Hepatocyte (in vitro differentiated cells): ENCODE measurements around the gene ETHE1. TPM values are rescaled to one million over a fixed set of nuclear protein-coding genes. Genes with fewer than 3 reads are reported as not detected.

Source experiments
- DNase-seq: peaks from one replicate; pipeline ENCODE4 v3.0.0-alpha.2; 2016; ENCODE audit warnings: low spot score
- H2AFZ ChIP-seq: fragments of 200-600 bp; sonication (generic); 2 replicates; pipeline ENCODE4 v1.6.0; 2016; ENCODE audit warnings: antibody characterized with exemption, mild to moderate bottlenecking
- H3K27ac ChIP-seq: fragments of 200-600 bp; sonication (generic); 2 replicates; pipeline ENCODE4 v1.5.1; 2016; ENCODE audit warnings: mild to moderate bottlenecking
- H3K27me3 ChIP-seq: fragments of 200-600 bp; sonication (generic); 2 replicates; pipeline ENCODE4 v1.6.1; 2016
- H3K36me3 ChIP-seq: fragments of 200-600 bp; sonication (generic); replicated peaks from 2 replicates; pipeline ENCODE4 v1.5.1; 2016; ENCODE audit warnings: low read depth; ENCODE audit not compliant: insufficient read depth
- H3K4me1 ChIP-seq: fragments of 200-600 bp; sonication (generic); 2 replicates; pipeline ENCODE4 v1.5.1; 2016; ENCODE audit warnings: mild to moderate bottlenecking, moderate library complexity; ENCODE audit not compliant: insufficient read depth
- H3K4me2 ChIP-seq: fragments of 200-600 bp; sonication (generic); 2 replicates; pipeline ENCODE4 v1.6.0; 2016
- H3K4me3 ChIP-seq: fragments of 200-600 bp; sonication (generic); 2 replicates; pipeline ENCODE4 v1.5.1; 2016; ENCODE audit warnings: mild to moderate bottlenecking
- H3K79me2 ChIP-seq: fragments of 200-600 bp; sonication (generic); 2 replicates; pipeline ENCODE4 v1.6.0; 2017; ENCODE audit warnings: mild to moderate bottlenecking
- H3K9me2 ChIP-seq: fragments of 200-600 bp; sonication (generic); replicated peaks from 2 replicates; pipeline ENCODE4 v1.6.0; 2017; ENCODE audit warnings: mild to moderate bottlenecking; ENCODE audit not compliant: insufficient read depth
- H3K9me3 ChIP-seq: fragments of 200-600 bp; sonication (generic); 2 replicates; pipeline ENCODE4 v1.5.1; 2016; ENCODE audit warnings: low read depth, mild to moderate bottlenecking
- H4K20me1 ChIP-seq: fragments of 200-600 bp; sonication (generic); 2 replicates; pipeline ENCODE4 v1.6.0; 2016; ENCODE audit warnings: mild to moderate bottlenecking; ENCODE audit not compliant: insufficient read depth, poor library complexity, severe bottlenecking
- CTCF ChIP-seq: fragments of 200-600 bp; sonication (generic); IDR thresholded peaks from 2 replicates; pipeline ENCODE4 v1.5.1; 2016; ENCODE audit warnings: antibody characterized with exemption, mild to moderate bottlenecking; ENCODE audit not compliant: poor library complexity
- EZH2 ChIP-seq: fragments of 200-600 bp; sonication (generic); IDR thresholded peaks from 2 replicates; pipeline ENCODE4 v1.6.1; 2016; ENCODE audit warnings: antibody characterized with exemption, mild to moderate bottlenecking, borderline replicate concordance
- EZH2phosphoT487 ChIP-seq: fragments of 200-600 bp; sonication (generic); IDR thresholded peaks from one replicate; pipeline ENCODE4 v1.6.1; 2018; ENCODE audit warnings: antibody characterized with exemption, mild to moderate bottlenecking, low read depth, moderate library complexity; ENCODE audit not compliant: unreplicated experiment, severe bottlenecking
- WGBS: methylation state at CpG from one replicate; pipeline ENCODE4 v1.1.6; 2016; ENCODE audit warnings: low lambda C conversion rate; ENCODE audit errors: missing lambda C conversion rate; 5-methylcytosine and 5-hydroxymethylcytosine counted together
- polyA plus RNA-seq: library from polyadenylated mRNA; unstranded; fragments of >200 nt; fragmentation: Nextera tagmentation; extraction: Ambion mirVana; gene quantifications from 2 replicates; pipeline ENCODE4 v1.2.1, GENCODE V29; 2016
- total RNA-seq: library from RNA; depleted of rRNA; stranded (reverse); fragments of >200 nt; gene quantifications from 2 replicates; pipeline ENCODE4 v1.2.3, GENCODE V29; 2014

ETHE1 gene
- total and polyA plus RNA-seq, 2 experiments from 2014 or later, result 42.1 to 65.1 TPM

- Histone ChIP-seq H3K9me2 (no peaks in the 10 kb centered on the region), H3K4me2 (peak overlapping the region; percentile 85), H4K20me1 (no peaks in the 10 kb centered on the region), H3K4me3 (peak overlapping the region; percentile 25), H3K79me2 (no peaks in the 10 kb centered on the region), H2AFZ (peak overlapping the region; percentile 75), H3K36me3 (no peaks in the 10 kb centered on the region), H3K27ac (peak overlapping the region; percentile 84), H3K27me3 (no peaks in the 10 kb centered on the region), H3K4me1 (peaks cover 7% of the 10 kb centered on the region), H3K9me3 (no peaks in the 10 kb centered on the region)
- TF ChIP-seq EZH2, result no peak
- TF ChIP-seq CTCF, result no peak
- no peak for TF ChIP-seq EZH2phosphoT487
- 2% methylated on average over 33 of the region's 41 CpGs for WGBS
- peak; percentile 100 for DNase-seq
Observed at GRCh38 chr19:43533546-43534304, 6.7 kb upstream of the ETHE1 start.

- Histone ChIP-seq H3K9me3 (no peaks in the 10 kb centered on the region), H3K27me3 (no peaks in the 10 kb centered on the region), H2AFZ (peak within 1 kb of the TSS; percentile 75), H3K4me2 (peak within 1 kb of the TSS; percentile 85), H3K79me2 (no peaks in the 10 kb centered on the region), H4K20me1 (no peaks in the 10 kb centered on the region), H3K4me3 (peak within 1 kb of the TSS; percentile 25), H3K27ac (peak within 1 kb of the TSS; percentile 84), H3K4me1 (peaks cover 7% of the 10 kb centered on the region), H3K9me2 (no peaks in the 10 kb centered on the region), H3K36me3 (no peaks in the 10 kb centered on the region)
- DNase-seq, result peak; percentile 95
- no peak for TF ChIP-seq EZH2phosphoT487
- no peak for TF ChIP-seq EZH2
- TF ChIP-seq CTCF, result no peak
- under 1% methylated on average over 47 of the region's 47 CpGs for WGBS
Observed at GRCh38 chr19:43532962-43533545, 6.1 kb upstream of the ETHE1 start, which contains the start of gene ZNF575. Gene ZNF575 (plus strand): TSS chr19:43533188. CDS start chr19:43534423, 1,235 bp downstream.

- peak overlapping the region; percentile 75 for H2AFZ ChIP-seq
- WGBS, result 8% methylated on average over 16 of the region's 16 CpGs
- no peaks in the 10 kb centered on the region for H3K9me3 ChIP-seq
- peak overlapping the region; percentile 85 for H3K4me2 ChIP-seq
- DNase-seq, result no peak
- no peaks in the 10 kb centered on the region for H3K79me2 ChIP-seq
- H3K4me3 ChIP-seq, result peak overlapping the region; percentile 25
- H3K4me1 ChIP-seq, result peaks cover 11% of the 10 kb centered on the region
- H3K36me3 ChIP-seq, result no peaks in the 10 kb centered on the region
- H3K27ac ChIP-seq, result peak overlapping the region; percentile 84
- no peaks in the 10 kb centered on the region for H3K9me2 ChIP-seq
- TF ChIP-seq CTCF (no peak), EZH2 (no peak), EZH2phosphoT487 (no peak)
- H3K27me3 ChIP-seq, result no peaks in the 10 kb centered on the region
- no peaks in the 10 kb centered on the region for H4K20me1 ChIP-seq
Observed at GRCh38 chr19:43532571-43532961, 5.6 kb upstream of the ETHE1 start.
